HCT116 (cell line): Measurements from ENCODE around the gene NCF4. TPM values are rescaled to one million over a fixed set of nuclear protein-coding genes. Genes with fewer than 3 reads are reported as not detected.

Source experiments
- ATAC-seq: fragments of 200-7000 bp; cut with Tn5 transposase; 2 replicates; pipeline ENCODE4 v1.9.1; 2020; ENCODE audit warnings: mild to moderate bottlenecking, moderate library complexity
- BruUV-seq: library from RNA; stranded (reverse); fragments of 400-500 nt; replicated peaks from 2 replicates; lab custom pipeline; 2021; lab: Mats Ljungman, UMichigan
- CTCF ChIA-PET: fragments of 300-600 bp; sonication (Branson Sonifier 250); formaldehyde crosslinking; loops from one replicate; lab custom pipeline; 2021; ENCODE audit warnings: antibody characterized with exemption; lab: Charles Lee
- POLR2A ChIA-PET: fragments of 300-600, 350-600 bp; sonication (Branson Sonifier 250); formaldehyde crosslinking; loops from one replicate; lab custom pipeline; 2021; ENCODE audit warnings: antibody characterized with exemption; lab: Charles Lee
- RAD21 ChIA-PET, 2 experiments: fragments of 300-600 bp; sonication (Branson Sonifier 250); formaldehyde crosslinking; loops; one replicate each; lab custom pipeline; 2023; ENCODE audit warnings: low total read pairs in 2 of 2; ENCODE audit not compliant: uncharacterized antibody in 2 of 2, unreplicated experiment in 2 of 2, low non-redundant PET in 1 of 2; lab: Charles Lee
- DNase-seq: peaks from one replicate; pipeline ENCODE4 v3.0.0-alpha.2; 2010; ENCODE audit warnings: low read depth, low spot score
- H2AFZ ChIP-seq: fragments of 200-600 bp; shearing (Covaris generic), sonication (generic); 2 replicates; pipeline ENCODE4 v1.6.1; 2017; ENCODE audit warnings: low read depth, mixed run types, mixed read lengths, antibody characterized with exemption, low read length; ENCODE audit not compliant: poor library complexity, severe bottlenecking
- H3K27ac ChIP-seq: 2 replicates; pipeline ENCODE4 v1.5.1; 2012; ENCODE audit warnings: low read depth, low read length
- H3K27me3 ChIP-seq: fragments of 200-600 bp; sonication (generic); 2 replicates; pipeline ENCODE4 v1.6.1; 2016; ENCODE audit warnings: mixed run types, low read length, mixed read lengths; ENCODE audit not compliant: insufficient read depth
- H3K36me3 ChIP-seq, 2 experiments: fragments of 200-500 bp in 1 of 2; fragments of 200-600 bp in 1 of 2; sonication (Bioruptor generic) in 1 of 2; sonication (generic) in 1 of 2; 2 replicates each; pipeline versions ENCODE4 v1.5.1 to v1.6.1; 2014 to 2016; ENCODE audit warnings: low read length in 2 of 2, inconsistent platforms in 1 of 2, mixed read lengths in 1 of 2, mixed run types in 1 of 2; ENCODE audit not compliant: insufficient read depth in 2 of 2, control insufficient read depth in 1 of 2
- H3K4me1 ChIP-seq, 2 experiments: fragments of 200-600 bp in 1 of 2; sonication (generic) in 1 of 2; 2 replicates each; pipeline versions ENCODE4 v1.5.1 to v1.6.1; 2012 to 2017; ENCODE audit warnings: low read length in 2 of 2, inconsistent platforms in 1 of 2, mild to moderate bottlenecking in 1 of 2, mixed read lengths in 1 of 2, mixed run types in 1 of 2, moderate library complexity in 1 of 2; ENCODE audit not compliant: insufficient read depth in 2 of 2, control insufficient read depth in 1 of 2
- H3K4me2 ChIP-seq: fragments of 200-600 bp; sonication (generic); 2 replicates; pipeline ENCODE4 v1.6.1; 2017; ENCODE audit warnings: mixed run types, low read length, mixed read lengths
- H3K4me3 ChIP-seq, 2 experiments: fragments of 200-600 bp in 1 of 2; sonication (generic) in 1 of 2; replicated peaks in 1 of 2; 2 replicates each; pipeline ENCODE4 v1.5.1; 2011 to 2016; ENCODE audit warnings: low read length in 2 of 2, control low read depth in 1 of 2, low read depth in 1 of 2, mild to moderate bottlenecking in 1 of 2, mixed read lengths in 1 of 2, mixed run types in 1 of 2
- H3K79me2 ChIP-seq: fragments of 200-600 bp; sonication (generic); 2 replicates; pipeline ENCODE4 v1.6.1; 2017; ENCODE audit warnings: mild to moderate bottlenecking, mixed run types, low read length, moderate library complexity, mixed read lengths; ENCODE audit not compliant: insufficient read depth
- H3K9ac ChIP-seq: fragments of 200-600 bp; sonication (generic); 2 replicates; pipeline ENCODE4 v1.6.1; 2016; ENCODE audit warnings: low read length, mixed read lengths
- H3K9me2 ChIP-seq: fragments of 200-600 bp; sonication (generic), shearing (Covaris generic); 2 replicates; pipeline ENCODE4 v1.6.1; 2017; ENCODE audit warnings: mixed run types, mild to moderate bottlenecking, moderate library complexity; ENCODE audit not compliant: insufficient read depth
- H3K9me3 ChIP-seq, 2 experiments: fragments of 200-500 bp in 1 of 2; fragments of 200-600 bp in 1 of 2; sonication (Bioruptor generic) in 1 of 2; sonication (generic) in 1 of 2; 2 replicates each; pipeline ENCODE4 v1.6.1; 2014 to 2017; ENCODE audit warnings: low read length in 2 of 2, mixed read lengths in 2 of 2, inconsistent platforms in 1 of 2, low read depth in 1 of 2, mild to moderate bottlenecking in 1 of 2, mixed run types in 1 of 2, moderate library complexity in 1 of 2; ENCODE audit not compliant: control insufficient read depth in 1 of 2, insufficient read depth in 1 of 2
- H4K20me1 ChIP-seq: fragments of 200-600 bp; sonication (generic), shearing (Covaris generic); 2 replicates; pipeline ENCODE4 v1.6.1; 2017; ENCODE audit warnings: mixed run types, mild to moderate bottlenecking, moderate library complexity; ENCODE audit not compliant: insufficient read depth
- ATF3 ChIP-seq: IDR thresholded peaks from 2 replicates; pipeline ENCODE4 v1.6.1; 2012
- EGR1 ChIP-seq: IDR thresholded peaks from 2 replicates; pipeline ENCODE4 v1.6.1; 2012; ENCODE audit warnings: low read depth
- JUND ChIP-seq: IDR thresholded peaks from 2 replicates; pipeline ENCODE4 v1.6.1; 2012
- REST ChIP-seq: IDR thresholded peaks from 2 replicates; pipeline ENCODE4 v1.6.1; 2012; ENCODE audit warnings: low read depth
- ZFX ChIP-seq: fragments of 450-650 bp; IDR thresholded peaks from 2 replicates; pipeline ENCODE4 v1.6.1; 2017
- intact Hi-C: fragments of 100-400 bp; cut with micrococcal nuclease; formaldehyde crosslinking; loops from 2 replicates; pipeline ENCODE4 v1.10.0; 2022
- total RNA-seq: library from RNA; stranded (reverse); gene quantifications from one replicate; pipeline ENCODE4 v1.2.1, GENCODE V29; 2021; ENCODE audit not compliant: unreplicated experiment

Gene NCF4
- total RNA-seq, 1 experiment from 2014 or later = 0.37 TPM

GRCh38 chr22:36923131-36923788 lies 62.5 kb downstream of the NCF4 start:
- Histone ChIP-seq H2AFZ (no peak overlapping the region), H4K20me1 (no peaks in the 10 kb centered on the region), H3K4me3 (no peak overlapping the region), H3K79me2 (no peaks in the 10 kb centered on the region), H3K27me3 (peaks cover 6% of the 10 kb centered on the region; the same call in 1 of the 2 replicates), H3K9me3 (no peaks in the 10 kb centered on the region), H3K36me3 (no peaks in the 10 kb centered on the region), H3K27ac (no peak overlapping the region), H3K4me2 (no peak overlapping the region), H3K9me2 (no peaks in the 10 kb centered on the region), H3K4me1 (peaks cover 0 to 7% of the 10 kb centered on the region in 2 experiments; a peak in 2 of 4 replicates), H3K9ac (no peak overlapping the region)
- no TSS peak for BruUV-seq
- TF ChIP-seq ZFX (no peak), ATF3 (no peak), JUND (no peak), EGR1 (no peak), REST (no peak)
- ChIA-PET RAD21 (no interaction called here), CTCF (no interaction called here), POLR2A (no interaction called here)
- no peak for DNase-seq
- intact Hi-C loops = no loop called here
- no peak for ATAC-seq
